ENCODE data around the gene SHISA4.
"Not testable (repeated sequence)": the region's sequence is repeated elsewhere in the genome, so short reads cannot be mapped to it uniquely, and the experiment has no call there.

The SHISA4 gene

GRCh38 chr1:201933840-201934430 is 45.2 kb downstream of the SHISA4 start:
- DNase-seq = no peak

DNA sequence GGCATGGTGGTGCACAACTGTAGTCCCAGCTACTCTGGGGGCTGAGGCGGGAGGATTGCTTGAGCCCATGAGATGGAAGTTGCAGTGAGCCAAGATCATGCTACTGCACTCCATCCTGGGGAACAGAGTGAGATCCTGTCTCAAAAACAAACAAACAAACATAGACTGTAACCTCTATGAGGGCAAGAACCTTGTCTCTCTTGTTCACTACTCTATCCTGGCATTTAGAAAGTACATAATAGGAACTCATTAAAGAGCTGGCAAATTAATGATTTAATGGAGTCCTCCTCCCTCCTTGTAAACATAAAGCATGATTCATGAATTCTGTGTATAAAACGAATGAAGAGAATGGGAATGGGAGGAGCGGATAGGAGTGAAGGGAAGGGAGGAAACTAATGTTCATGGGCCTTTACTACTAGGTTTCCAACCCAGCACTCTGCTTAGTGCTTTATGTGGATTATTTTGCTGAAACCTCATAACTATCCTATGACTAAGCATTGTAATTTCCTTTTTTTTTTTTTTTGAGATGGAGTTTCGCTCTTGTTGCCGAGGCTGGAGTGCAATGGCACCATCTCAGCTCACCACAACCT is 49.0 kb downstream of the SHISA4 start:
- DNase-seq = no peak

DNA sequence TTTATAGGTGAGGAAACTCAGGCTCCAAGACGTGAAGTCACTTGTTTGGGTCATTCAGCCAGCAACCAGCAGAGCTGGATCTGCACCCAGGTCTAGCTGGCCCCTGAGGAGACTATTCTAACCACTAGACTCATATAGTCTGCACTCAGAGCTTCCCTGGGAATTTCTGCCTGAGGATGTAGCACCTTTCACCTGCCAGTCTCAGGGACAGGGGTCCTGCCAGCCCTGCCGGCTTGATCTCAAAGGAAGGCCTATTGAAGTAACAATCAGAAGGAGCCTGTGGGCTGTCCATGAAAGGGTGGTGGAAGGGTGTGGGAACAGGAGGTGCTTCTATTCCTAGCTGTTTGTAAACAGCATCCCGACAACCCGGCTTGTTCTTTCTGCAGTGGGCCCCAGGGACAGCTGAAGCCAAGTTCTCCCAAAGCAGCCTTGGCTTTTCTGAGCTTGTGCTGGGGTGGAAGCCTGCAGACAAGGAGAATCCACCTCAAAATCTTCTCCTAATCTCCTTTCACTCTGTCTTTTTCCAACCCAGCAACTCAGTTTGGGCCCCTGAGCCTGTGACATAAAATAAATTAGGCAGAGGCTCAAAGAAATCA is 49.8 kb downstream of the SHISA4 start:
- DNase-seq = no peak

DNA sequence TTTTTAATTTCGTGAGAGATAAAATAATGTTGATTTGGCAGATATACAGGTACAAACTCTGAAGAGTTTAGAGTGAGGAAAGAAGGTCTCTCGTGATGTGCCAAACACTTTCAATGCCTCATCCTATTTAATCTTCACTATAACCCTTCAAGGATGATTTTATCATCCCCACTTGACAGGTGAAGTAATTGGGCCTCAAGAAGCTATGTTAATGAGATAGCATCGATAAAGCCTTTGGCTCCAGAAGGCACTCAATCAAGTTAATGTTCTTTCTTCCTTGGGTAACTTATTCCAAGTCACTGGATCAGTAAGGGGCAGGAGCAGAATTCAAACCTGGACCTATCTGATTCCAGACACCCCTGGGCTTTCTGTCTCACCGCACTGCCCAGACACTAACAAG is 50.5 kb downstream of the SHISA4 start:
- no peak for DNase-seq

DNA sequence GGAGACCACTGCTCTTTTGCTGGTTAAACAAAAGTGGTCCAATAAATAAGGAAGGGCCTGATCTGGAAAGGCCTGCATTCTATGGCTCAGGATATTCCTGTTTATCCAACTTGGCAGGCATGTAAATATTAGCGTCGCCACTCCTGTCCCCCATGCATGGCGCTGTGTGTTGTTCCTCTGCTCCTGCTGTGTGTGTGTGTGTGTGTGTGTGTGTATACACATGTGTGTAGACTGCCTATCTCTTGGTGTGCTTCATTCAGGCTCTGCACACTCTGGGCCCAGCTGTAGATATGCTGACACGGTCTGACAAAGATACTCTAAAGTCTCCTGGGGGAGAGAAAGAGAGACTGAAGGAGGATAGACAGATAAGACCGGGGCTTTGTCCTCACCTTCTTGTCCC is 50.9 kb downstream of the SHISA4 start:
- DNase-seq = no peak

DNA sequence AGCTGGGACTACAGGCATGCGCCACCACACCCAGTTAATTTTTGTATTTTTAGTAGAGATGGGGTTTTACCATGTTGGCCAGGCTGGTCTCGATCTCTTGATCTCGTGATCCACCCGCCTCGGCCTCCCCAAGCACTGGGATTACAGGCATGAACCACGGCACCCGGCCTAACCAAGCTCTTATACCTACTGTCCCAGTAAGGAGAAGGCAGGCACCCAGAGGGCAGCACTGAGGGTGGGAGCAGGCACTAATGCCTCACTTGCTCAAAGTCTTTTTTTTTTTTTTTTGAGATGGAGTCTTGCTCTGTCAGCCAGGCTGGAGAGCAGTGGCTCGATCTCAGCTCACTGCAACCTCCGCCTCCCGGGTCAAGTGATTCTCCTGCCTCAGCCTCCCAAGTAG is 51.6 kb downstream of the SHISA4 start:
- DNase-seq = not testable (repeated sequence)

- no peak for DNase-seq
Observed at GRCh38 chr1:201941420-201942128, 52.9 kb downstream of the SHISA4 start.

DNA sequence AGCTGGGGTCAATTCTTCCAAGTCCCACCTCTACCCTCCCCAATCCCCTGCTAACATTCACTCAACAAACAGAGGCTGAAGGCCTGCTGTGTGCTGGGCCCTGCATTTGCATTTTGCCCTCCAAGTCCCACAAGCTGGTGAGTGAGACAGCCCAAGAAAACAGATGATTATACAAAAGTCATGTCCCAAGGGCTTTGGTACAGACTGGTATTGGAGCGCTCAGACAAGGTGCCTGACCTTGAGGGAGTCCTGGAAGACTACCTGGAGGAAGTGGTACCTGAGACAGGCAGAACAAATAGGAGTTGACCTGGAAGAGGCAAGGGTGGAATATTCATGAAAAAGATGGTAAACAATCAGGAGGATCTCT is 53.4 kb downstream of the SHISA4 start:
- DNase-seq = no peak

Data from activated CD4-positive, alpha-beta T cell treated with anti-CD3 and anti-CD28 coated beads, Interleukin-2, amount 50 U/mL, for 4 hours (primary cell).